HepG2 (cell line): ENCODE data around the gene QSOX1.

Source experiments
- CTCF ChIP-seq: sonication (generic); formaldehyde crosslinking; IDR thresholded peaks from 2 replicates; pipeline ENCODE4 v1.5.0; 2020; ENCODE audit warnings: mild to moderate bottlenecking, missing genetic modification reagents, moderate library complexity
- ZBTB37 ChIP-seq: sonication (generic); formaldehyde crosslinking; IDR thresholded peaks from 2 replicates; pipeline ENCODE4 v1.4.0; 2020; ENCODE audit warnings: mild to moderate bottlenecking, missing genetic modification reagents
- ZHX1 ChIP-seq: sonication (generic); formaldehyde crosslinking; IDR thresholded peaks from 2 replicates; pipeline ENCODE4 v1.8.1; 2022; ENCODE audit warnings: low read depth, mild to moderate bottlenecking, missing genetic modification reagents
- ZNF570 ChIP-seq: sonication (generic); formaldehyde crosslinking; IDR thresholded peaks from 2 replicates; pipeline ENCODE4 v1.4.0; 2020; ENCODE audit warnings: mild to moderate bottlenecking, missing genetic modification reagents, borderline replicate concordance
- TF ChIP-seq, protein P1 (sequence below): IDR thresholded peaks from 2 replicates; pipeline ENCODE4 v1.6.1; 2016; ENCODE audit warnings: missing compliant biosample characterization, missing genetic modification reagents, borderline replicate concordance
- TF ChIP-seq, protein P2 (sequence below): sonication (generic); formaldehyde crosslinking; IDR thresholded peaks from 2 replicates; pipeline ENCODE4 v1.4.0; 2020; ENCODE audit warnings: missing genetic modification reagents, borderline replicate concordance

- TF ChIP-seq CTCF (CRISPR knock-in tag) (no peak), ZNF570 (CRISPR knock-in tag) (no peak), ZBTB37 (no peak), ZHX1 (no peak)
- TF ChIP-seq, protein P1, sequence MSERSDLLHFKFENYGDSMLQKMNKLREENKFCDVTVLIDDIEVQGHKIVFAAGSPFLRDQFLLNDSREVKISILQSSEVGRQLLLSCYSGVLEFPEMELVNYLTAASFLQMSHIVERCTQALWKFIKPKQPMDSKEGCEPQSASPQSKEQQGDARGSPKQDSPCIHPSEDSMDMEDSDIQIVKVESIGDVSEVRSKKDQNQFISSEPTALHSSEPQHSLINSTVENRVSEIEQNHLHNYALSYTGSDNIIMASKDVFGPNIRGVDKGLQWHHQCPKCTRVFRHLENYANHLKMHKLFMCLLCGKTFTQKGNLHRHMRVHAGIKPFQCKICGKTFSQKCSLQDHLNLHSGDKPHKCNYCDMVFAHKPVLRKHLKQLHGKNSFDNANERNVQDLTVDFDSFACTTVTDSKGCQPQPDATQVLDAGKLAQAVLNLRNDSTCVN: no peak
- TF ChIP-seq, protein P2, sequence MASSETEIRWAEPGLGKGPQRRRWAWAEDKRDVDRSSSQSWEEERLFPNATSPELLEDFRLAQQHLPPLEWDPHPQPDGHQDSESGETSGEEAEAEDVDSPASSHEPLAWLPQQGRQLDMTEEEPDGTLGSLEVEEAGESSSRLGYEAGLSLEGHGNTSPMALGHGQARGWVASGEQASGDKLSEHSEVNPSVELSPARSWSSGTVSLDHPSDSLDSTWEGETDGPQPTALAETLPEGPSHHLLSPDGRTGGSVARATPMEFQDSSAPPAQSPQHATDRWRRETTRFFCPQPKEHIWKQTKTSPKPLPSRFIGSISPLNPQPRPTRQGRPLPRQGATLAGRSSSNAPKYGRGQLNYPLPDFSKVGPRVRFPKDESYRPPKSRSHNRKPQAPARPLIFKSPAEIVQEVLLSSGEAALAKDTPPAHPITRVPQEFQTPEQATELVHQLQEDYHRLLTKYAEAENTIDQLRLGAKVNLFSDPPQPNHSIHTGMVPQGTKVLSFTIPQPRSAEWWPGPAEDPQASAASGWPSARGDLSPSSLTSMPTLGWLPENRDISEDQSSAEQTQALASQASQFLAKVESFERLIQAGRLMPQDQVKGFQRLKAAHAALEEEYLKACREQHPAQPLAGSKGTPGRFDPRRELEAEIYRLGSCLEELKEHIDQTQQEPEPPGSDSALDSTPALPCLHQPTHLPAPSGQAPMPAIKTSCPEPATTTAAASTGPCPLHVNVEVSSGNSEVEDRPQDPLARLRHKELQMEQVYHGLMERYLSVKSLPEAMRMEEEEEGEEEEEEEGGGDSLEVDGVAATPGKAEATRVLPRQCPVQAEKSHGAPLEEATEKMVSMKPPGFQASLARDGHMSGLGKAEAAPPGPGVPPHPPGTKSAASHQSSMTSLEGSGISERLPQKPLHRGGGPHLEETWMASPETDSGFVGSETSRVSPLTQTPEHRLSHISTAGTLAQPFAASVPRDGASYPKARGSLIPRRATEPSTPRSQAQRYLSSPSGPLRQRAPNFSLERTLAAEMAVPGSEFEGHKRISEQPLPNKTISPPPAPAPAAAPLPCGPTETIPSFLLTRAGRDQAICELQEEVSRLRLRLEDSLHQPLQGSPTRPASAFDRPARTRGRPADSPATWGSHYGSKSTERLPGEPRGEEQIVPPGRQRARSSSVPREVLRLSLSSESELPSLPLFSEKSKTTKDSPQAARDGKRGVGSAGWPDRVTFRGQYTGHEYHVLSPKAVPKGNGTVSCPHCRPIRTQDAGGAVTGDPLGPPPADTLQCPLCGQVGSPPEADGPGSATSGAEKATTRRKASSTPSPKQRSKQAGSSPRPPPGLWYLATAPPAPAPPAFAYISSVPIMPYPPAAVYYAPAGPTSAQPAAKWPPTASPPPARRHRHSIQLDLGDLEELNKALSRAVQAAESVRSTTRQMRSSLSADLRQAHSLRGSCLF (CRISPR knock-in tag): no peak
These were observed 34.1 kb downstream of the QSOX1 start for GRCh38 chr1:180188684-180189175.
